ENCODE results near the gene CCDC148.

The CCDC148 gene

GRCh38 chr2:158456309-158457066 is at the start of gene CCDC148, which contains the start of gene PKP4:
TSS of gene CCDC148 (minus strand) at chr2:158456753. CDS start at chr2:158456439, 314 bp downstream.
TSS of gene PKP4 (plus strand) at chr2:158456952. CDS start at chr2:158533185, 76,233 bp downstream.
- H3K36me3 ChIP-seq, result no peaks in the 10 kb centered on the region
- H3K9me3 ChIP-seq, result no peaks in the 10 kb centered on the region
- peak within 1 kb of the TSS; percentile 81 to 85 for H3K4me3 ChIP-seq (ENCODE audit: low read depth in 1 of 2, low read length in 1 of 2)
- H3K4me1 ChIP-seq (ENCODE audit: control insufficient read depth in 1 of 2, insufficient read depth in 1 of 2, low read depth in 1 of 2, low read length in 1 of 2), result peaks cover 37 to 39% of the 10 kb centered on the region in 2 experiments
- H3K27ac ChIP-seq, result peak within 1 kb of the TSS; percentile 85
- H3K27me3 ChIP-seq, result peaks cover 17% of the 10 kb centered on the region
- TF ChIP-seq, protein P1, sequence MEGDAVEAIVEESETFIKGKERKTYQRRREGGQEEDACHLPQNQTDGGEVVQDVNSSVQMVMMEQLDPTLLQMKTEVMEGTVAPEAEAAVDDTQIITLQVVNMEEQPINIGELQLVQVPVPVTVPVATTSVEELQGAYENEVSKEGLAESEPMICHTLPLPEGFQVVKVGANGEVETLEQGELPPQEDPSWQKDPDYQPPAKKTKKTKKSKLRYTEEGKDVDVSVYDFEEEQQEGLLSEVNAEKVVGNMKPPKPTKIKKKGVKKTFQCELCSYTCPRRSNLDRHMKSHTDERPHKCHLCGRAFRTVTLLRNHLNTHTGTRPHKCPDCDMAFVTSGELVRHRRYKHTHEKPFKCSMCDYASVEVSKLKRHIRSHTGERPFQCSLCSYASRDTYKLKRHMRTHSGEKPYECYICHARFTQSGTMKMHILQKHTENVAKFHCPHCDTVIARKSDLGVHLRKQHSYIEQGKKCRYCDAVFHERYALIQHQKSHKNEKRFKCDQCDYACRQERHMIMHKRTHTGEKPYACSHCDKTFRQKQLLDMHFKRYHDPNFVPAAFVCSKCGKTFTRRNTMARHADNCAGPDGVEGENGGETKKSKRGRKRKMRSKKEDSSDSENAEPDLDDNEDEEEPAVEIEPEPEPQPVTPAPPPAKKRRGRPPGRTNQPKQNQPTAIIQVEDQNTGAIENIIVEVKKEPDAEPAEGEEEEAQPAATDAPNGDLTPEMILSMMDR (IDR thresholded peaks at IDR 0.05), result peak; percentile 49

DNA sequence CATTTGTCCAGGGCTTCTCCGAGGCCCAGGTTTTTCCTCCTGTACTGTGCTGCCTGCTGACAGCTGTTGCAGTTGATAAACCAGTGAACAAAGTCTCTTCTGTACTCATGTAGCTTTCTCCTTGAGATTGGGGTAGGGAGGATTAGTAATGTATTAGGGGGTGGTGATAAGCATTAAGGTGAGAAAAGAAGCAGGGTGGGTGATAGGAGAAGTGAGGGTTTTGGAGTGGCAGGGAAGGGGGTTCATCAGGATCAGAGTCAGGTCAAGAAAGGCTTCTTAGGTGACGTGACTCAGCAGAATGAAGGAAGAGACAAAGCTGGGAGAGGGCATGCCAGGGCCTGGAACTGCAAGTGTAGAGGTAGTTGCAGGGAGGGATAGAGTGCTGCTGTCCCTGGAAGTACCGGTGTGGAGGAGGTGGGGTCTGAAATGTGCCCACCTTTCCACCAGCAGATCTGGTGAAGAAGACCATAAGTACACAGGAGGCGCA is 48.9 kb upstream of the CCDC148 start:
- Histone ChIP-seq H3K36me3 (no peaks in the 10 kb centered on the region), H3K9me3 (no peaks in the 10 kb centered on the region), H3K4me1 (ENCODE audit: control insufficient read depth in 1 of 2, insufficient read depth in 1 of 2, low read depth in 1 of 2, low read length in 1 of 2) (peaks cover 21 to 23% of the 10 kb centered on the region in 2 experiments), H3K27me3 (no peaks in the 10 kb centered on the region), H3K27ac (no peak overlapping the region), H3K4me3 (ENCODE audit: low read depth in 1 of 2, low read length in 1 of 2) (no peak overlapping the region)
- TF ChIP-seq, protein P1 (IDR thresholded peaks at IDR 0.05), result no peak

DNA sequence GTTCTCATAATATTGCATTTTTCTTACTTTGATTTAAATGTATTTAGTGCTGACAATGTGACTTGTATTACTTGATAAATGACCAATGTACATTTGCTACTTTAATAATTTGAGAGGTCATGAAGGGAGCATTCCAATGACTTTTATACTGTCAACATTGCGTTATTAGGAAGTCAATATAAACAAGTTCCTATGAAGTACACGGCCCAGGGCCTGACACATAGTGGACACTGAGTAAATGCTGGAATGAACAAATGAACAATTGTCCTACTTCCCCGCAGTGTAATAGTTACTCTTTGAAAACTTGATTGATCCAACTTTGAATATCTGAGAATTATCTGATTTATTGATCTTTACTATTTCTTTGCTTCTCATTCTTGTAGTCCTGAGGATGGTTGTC is 47.5 kb upstream of the CCDC148 start:
- Histone ChIP-seq H3K27me3 (no peaks in the 10 kb centered on the region), H3K36me3 (no peaks in the 10 kb centered on the region), H3K27ac (no peak overlapping the region), H3K4me3 (ENCODE audit: low read depth in 1 of 2, low read length in 1 of 2) (no peak overlapping the region), H3K4me1 (ENCODE audit: control insufficient read depth in 1 of 2, insufficient read depth in 1 of 2, low read depth in 1 of 2, low read length in 1 of 2) (peaks cover 7 to 9% of the 10 kb centered on the region in 2 experiments), H3K9me3 (no peaks in the 10 kb centered on the region)
- TF ChIP-seq, protein P1 (IDR thresholded peaks at IDR 0.05), result no peak

DNA sequence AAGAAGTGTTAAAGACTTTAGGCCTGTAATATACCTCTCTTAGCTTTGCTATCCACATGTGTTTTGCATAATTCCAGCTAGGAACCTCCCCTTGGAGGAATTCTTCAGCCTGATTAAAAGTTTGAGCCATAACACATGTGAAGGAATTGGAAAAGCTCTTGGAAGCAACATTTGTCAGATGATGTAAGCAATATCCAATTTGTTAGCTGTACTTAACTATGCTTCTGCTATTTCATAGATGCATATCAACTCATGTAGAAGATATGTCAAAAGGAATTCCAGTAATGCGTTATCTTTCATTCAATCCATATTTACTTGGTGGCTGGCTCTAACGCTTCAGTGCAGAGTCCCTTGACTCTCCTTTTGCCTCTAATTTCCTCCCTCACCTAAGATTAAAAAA is 46.4 kb upstream of the CCDC148 start:
- TF ChIP-seq, protein P1 (IDR thresholded peaks at IDR 0.05), result no peak
- Histone ChIP-seq H3K27me3 (no peaks in the 10 kb centered on the region), H3K4me3 (ENCODE audit: low read depth in 1 of 2, low read length in 1 of 2) (no peak overlapping the region), H3K36me3 (no peaks in the 10 kb centered on the region), H3K9me3 (no peaks in the 10 kb centered on the region), H3K4me1 (ENCODE audit: control insufficient read depth in 1 of 2, insufficient read depth in 1 of 2, low read depth in 1 of 2, low read length in 1 of 2) (no peaks in the 10 kb centered on the region), H3K27ac (no peak overlapping the region)

DNA sequence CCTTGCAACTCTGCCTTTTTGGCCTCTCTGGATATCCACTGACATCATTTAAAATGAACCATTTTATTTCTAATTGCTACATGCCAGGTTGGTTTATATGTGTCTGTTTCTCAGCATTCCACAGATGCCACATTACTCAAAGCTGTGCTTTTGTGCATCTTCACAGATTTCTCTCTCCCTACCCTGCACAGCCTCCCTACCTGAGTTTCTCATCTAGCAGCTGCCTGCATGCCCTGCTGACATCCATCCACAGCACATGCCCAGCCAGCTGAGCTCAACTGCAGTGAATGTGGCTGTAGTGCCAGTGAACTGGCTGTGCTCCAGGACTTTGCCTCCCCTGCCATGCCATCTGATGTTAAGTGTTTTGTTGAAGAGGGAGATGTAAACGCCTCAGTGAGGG is 44.7 kb upstream of the CCDC148 start:
- Histone ChIP-seq H3K27me3 (no peaks in the 10 kb centered on the region), H3K4me3 (ENCODE audit: low read depth in 1 of 2, low read length in 1 of 2) (no peak overlapping the region), H3K27ac (no peak overlapping the region), H3K4me1 (ENCODE audit: control insufficient read depth in 1 of 2, insufficient read depth in 1 of 2, low read depth in 1 of 2, low read length in 1 of 2) (peaks cover 0 to 6% of the 10 kb centered on the region in 2 experiments), H3K9me3 (no peaks in the 10 kb centered on the region), H3K36me3 (no peaks in the 10 kb centered on the region)
- TF ChIP-seq, protein P1 (IDR thresholded peaks at IDR 0.05), result no peak
